ENCODE data around the gene STARD7.

STARD7 gene

DNA sequence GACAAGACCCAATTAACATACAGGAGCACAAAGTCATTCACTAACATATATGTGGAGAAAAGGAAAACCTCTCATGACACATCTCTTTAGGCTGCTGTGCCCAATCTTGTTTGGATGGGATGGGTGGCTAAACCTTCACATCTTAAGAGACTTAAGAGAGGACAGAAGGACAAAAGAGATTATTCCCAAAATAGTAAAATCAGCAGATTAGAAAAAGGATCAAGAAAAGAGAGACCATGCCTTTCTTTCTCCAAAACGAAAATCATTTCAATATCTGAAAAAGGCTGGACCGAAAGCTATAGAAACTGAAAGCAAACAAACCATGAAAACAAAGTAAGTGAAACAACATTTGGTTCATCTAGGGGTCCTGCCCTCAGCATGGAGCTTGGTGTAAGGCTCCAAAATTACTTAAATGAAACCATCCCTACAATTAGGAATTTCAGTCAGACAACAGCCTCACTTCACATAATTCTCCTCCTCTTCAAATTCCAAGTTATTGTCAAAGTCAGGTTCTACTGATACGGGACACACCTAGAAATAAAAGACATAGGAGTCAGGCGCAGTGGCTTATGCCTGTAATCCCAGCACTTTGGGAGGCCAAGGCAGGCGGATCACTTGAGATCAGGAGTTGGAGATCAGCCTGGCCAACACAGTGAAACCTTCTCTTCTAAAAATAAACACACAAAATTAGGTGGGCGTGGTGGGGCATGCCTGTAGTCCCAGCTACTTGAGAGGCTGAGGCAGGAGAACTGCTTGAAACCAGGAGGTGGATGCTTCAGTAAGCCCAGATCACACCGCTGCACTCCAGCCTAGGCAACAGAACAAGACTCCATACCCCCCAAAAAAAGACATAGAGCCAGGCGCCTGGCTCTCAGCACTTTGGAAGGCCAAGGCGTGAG, 5.2 kb downstream of the STARD7 start (continued):
- TF ChIP-seq, protein P1, sequence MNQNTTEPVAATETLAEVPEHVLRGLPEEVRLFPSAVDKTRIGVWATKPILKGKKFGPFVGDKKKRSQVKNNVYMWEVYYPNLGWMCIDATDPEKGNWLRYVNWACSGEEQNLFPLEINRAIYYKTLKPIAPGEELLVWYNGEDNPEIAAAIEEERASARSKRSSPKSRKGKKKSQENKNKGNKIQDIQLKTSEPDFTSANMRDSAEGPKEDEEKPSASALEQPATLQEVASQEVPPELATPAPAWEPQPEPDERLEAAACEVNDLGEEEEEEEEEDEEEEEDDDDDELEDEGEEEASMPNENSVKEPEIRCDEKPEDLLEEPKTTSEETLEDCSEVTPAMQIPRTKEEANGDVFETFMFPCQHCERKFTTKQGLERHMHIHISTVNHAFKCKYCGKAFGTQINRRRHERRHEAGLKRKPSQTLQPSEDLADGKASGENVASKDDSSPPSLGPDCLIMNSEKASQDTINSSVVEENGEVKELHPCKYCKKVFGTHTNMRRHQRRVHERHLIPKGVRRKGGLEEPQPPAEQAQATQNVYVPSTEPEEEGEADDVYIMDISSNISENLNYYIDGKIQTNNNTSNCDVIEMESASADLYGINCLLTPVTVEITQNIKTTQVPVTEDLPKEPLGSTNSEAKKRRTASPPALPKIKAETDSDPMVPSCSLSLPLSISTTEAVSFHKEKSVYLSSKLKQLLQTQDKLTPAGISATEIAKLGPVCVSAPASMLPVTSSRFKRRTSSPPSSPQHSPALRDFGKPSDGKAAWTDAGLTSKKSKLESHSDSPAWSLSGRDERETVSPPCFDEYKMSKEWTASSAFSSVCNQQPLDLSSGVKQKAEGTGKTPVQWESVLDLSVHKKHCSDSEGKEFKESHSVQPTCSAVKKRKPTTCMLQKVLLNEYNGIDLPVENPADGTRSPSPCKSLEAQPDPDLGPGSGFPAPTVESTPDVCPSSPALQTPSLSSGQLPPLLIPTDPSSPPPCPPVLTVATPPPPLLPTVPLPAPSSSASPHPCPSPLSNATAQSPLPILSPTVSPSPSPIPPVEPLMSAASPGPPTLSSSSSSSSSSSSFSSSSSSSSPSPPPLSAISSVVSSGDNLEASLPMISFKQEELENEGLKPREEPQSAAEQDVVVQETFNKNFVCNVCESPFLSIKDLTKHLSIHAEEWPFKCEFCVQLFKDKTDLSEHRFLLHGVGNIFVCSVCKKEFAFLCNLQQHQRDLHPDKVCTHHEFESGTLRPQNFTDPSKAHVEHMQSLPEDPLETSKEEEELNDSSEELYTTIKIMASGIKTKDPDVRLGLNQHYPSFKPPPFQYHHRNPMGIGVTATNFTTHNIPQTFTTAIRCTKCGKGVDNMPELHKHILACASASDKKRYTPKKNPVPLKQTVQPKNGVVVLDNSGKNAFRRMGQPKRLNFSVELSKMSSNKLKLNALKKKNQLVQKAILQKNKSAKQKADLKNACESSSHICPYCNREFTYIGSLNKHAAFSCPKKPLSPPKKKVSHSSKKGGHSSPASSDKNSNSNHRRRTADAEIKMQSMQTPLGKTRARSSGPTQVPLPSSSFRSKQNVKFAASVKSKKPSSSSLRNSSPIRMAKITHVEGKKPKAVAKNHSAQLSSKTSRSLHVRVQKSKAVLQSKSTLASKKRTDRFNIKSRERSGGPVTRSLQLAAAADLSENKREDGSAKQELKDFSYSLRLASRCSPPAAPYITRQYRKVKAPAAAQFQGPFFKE (tag by site-specific recombination; IDR thresholded peaks at IDR 0.05; ENCODE audit: borderline replicate concordance) = no peak
- TF ChIP-seq ZNF433 (tag by site-specific recombination; IDR thresholded peaks at IDR 0.05; ENCODE audit: low read depth) = no peak
- no peak for TF ChIP-seq ZNF777 (tag by site-specific recombination; IDR thresholded peaks at IDR 0.05; ENCODE audit: borderline replicate concordance)
- no peak for TF ChIP-seq SETDB1 (IDR thresholded peaks at IDR 0.05; ENCODE audit: insufficient read length, low read length)
- no peak for TF ChIP-seq ZNF624 (tag by site-specific recombination; IDR thresholded peaks at IDR 0.05)
- TF ChIP-seq, protein P2, sequence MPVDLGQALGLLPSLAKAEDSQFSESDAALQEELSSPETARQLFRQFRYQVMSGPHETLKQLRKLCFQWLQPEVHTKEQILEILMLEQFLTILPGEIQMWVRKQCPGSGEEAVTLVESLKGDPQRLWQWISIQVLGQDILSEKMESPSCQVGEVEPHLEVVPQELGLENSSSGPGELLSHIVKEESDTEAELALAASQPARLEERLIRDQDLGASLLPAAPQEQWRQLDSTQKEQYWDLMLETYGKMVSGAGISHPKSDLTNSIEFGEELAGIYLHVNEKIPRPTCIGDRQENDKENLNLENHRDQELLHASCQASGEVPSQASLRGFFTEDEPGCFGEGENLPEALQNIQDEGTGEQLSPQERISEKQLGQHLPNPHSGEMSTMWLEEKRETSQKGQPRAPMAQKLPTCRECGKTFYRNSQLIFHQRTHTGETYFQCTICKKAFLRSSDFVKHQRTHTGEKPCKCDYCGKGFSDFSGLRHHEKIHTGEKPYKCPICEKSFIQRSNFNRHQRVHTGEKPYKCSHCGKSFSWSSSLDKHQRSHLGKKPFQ (tag by site-specific recombination; IDR thresholded peaks at IDR 0.05) = peak; percentile 64; the same call in 1 of the 2 replicates
- TF ChIP-seq EGR2 (tag by site-specific recombination; IDR thresholded peaks at IDR 0.05; ENCODE audit: low read depth) = no peak
- no peak for TF ChIP-seq ZBTB21 (tag by site-specific recombination; IDR thresholded peaks at IDR 0.05)
- TF ChIP-seq, protein P3, sequence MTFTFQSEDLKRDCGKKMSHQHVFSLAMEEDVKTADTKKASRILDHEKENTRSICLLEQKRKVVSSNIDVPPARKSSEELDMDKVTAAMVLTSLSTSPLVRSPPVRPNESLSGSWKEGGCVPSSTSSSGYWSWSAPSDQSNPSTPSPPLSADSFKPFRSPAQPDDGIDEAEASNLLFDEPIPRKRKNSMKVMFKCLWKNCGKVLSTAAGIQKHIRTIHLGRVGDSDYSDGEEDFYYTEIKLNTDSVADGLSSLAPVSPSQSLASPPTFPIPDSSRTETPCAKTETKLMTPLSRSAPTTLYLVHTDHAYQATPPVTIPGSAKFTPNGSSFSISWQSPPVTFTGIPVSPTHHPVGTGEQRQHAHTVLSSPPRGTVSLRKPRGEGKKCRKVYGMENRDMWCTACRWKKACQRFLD (tag by site-specific recombination; IDR thresholded peaks at IDR 0.05) = no peak
- TF ChIP-seq ZNF76 (tag by site-specific recombination; IDR thresholded peaks at IDR 0.05; ENCODE audit: borderline replicate concordance, low read depth) = no peak
- TF ChIP-seq, protein P4, sequence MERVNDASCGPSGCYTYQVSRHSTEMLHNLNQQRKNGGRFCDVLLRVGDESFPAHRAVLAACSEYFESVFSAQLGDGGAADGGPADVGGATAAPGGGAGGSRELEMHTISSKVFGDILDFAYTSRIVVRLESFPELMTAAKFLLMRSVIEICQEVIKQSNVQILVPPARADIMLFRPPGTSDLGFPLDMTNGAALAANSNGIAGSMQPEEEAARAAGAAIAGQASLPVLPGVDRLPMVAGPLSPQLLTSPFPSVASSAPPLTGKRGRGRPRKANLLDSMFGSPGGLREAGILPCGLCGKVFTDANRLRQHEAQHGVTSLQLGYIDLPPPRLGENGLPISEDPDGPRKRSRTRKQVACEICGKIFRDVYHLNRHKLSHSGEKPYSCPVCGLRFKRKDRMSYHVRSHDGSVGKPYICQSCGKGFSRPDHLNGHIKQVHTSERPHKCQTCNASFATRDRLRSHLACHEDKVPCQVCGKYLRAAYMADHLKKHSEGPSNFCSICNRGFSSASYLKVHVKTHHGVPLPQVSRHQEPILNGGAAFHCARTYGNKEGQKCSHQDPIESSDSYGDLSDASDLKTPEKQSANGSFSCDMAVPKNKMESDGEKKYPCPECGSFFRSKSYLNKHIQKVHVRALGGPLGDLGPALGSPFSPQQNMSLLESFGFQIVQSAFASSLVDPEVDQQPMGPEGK (tag by site-specific recombination; IDR thresholded peaks at IDR 0.05) = no peak
- no peak for TF ChIP-seq ZEB2 (tag by site-specific recombination; IDR thresholded peaks at IDR 0.05)
- no peak for TF ChIP-seq ZNF629 (tag by site-specific recombination; IDR thresholded peaks at IDR 0.05)
- no peak for TF ChIP-seq ZFP3 (tag by site-specific recombination; IDR thresholded peaks at IDR 0.05; ENCODE audit: low read depth)
- no peak for TF ChIP-seq KLF10 (tag by site-specific recombination; IDR thresholded peaks at IDR 0.05)
- TF ChIP-seq SCRT1 (tag by site-specific recombination; IDR thresholded peaks at IDR 0.05; ENCODE audit: borderline replicate concordance) = no peak
- no peak for TF ChIP-seq ZNF24 (tag by site-specific recombination; IDR thresholded peaks at IDR 0.05)
- TF ChIP-seq, protein P5, sequence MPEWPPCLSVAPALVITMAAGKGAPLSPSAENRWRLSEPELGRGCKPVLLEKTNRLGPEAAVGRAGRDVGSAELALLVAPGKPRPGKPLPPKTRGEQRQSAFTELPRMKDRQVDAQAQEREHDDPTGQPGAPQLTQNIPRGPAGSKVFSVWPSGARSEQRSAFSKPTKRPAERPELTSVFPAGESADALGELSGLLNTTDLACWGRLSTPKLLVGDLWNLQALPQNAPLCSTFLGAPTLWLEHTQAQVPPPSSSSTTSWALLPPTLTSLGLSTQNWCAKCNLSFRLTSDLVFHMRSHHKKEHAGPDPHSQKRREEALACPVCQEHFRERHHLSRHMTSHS (tag by site-specific recombination; IDR thresholded peaks at IDR 0.05) = no peak
- TF ChIP-seq OSR2 (tag by site-specific recombination; IDR thresholded peaks at IDR 0.05) = peak; percentile 76
- TF ChIP-seq KLF9 (tag by site-specific recombination; IDR thresholded peaks at IDR 0.05; ENCODE audit: low read depth) = peak; percentile 75
- TF ChIP-seq, protein P6, sequence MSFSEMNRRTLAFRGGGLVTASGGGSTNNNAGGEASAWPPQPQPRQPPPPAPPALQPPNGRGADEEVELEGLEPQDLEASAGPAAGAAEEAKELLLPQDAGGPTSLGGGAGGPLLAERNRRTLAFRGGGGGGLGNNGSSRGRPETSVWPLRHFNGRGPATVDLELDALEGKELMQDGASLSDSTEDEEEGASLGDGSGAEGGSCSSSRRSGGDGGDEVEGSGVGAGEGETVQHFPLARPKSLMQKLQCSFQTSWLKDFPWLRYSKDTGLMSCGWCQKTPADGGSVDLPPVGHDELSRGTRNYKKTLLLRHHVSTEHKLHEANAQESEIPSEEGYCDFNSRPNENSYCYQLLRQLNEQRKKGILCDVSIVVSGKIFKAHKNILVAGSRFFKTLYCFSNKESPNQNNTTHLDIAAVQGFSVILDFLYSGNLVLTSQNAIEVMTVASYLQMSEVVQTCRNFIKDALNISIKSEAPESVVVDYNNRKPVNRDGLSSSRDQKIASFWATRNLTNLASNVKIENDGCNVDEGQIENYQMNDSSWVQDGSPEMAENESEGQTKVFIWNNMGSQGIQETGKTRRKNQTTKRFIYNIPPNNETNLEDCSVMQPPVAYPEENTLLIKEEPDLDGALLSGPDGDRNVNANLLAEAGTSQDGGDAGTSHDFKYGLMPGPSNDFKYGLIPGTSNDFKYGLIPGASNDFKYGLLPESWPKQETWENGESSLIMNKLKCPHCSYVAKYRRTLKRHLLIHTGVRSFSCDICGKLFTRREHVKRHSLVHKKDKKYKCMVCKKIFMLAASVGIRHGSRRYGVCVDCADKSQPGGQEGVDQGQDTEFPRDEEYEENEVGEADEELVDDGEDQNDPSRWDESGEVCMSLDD (tag by site-specific recombination; IDR thresholded peaks at IDR 0.05) = no peak
- no peak for TF ChIP-seq FEZF1 (tag by site-specific recombination; IDR thresholded peaks at IDR 0.05)

All from HEK293 (cell line).